Neuronal stem cell (in vitro differentiated cells): ENCODE data around the gene PSTK.
A peak's percentile ranks its signal among the peaks of the same experiment; 100 is the strongest.

Experiments
- DNase-seq: peaks from one replicate; pipeline ENCODE4 v3.0.0-alpha.2; 2013; ENCODE audit warnings: low spot score
- H2AFZ ChIP-seq: one replicate; pipeline ENCODE4 v1.6.1; 2013; ENCODE audit warnings: mild to moderate bottlenecking, low read length, inconsistent platforms
- H2AK5ac ChIP-seq: 2 replicates; pipeline ENCODE4 v1.6.1; 2013; ENCODE audit warnings: low read depth, mild to moderate bottlenecking, inconsistent platforms, low read length, moderate library complexity, mixed read lengths
- H2BK120ac ChIP-seq: 2 replicates; pipeline ENCODE4 v1.6.1; 2013; ENCODE audit warnings: low read depth, mild to moderate bottlenecking, inconsistent platforms, low read length, moderate library complexity, mixed read lengths
- H2BK12ac ChIP-seq: one replicate; pipeline ENCODE4 v1.6.1; 2013; ENCODE audit warnings: low read length, inconsistent platforms
- H2BK15ac ChIP-seq: 2 replicates; pipeline ENCODE4 v1.6.1; 2013; ENCODE audit warnings: mild to moderate bottlenecking, low read length, inconsistent platforms, mixed read lengths
- H2BK5ac ChIP-seq: one replicate; pipeline ENCODE4 v1.6.1; 2013; ENCODE audit warnings: inconsistent platforms, mild to moderate bottlenecking, low read length, moderate library complexity
- H3K14ac ChIP-seq: one replicate; pipeline ENCODE4 v1.6.1; 2013; ENCODE audit warnings: low read length, inconsistent platforms
- H3K18ac ChIP-seq: 2 replicates; pipeline ENCODE4 v1.6.1; 2013; ENCODE audit warnings: low read length, inconsistent platforms
- H3K23ac ChIP-seq: 2 replicates; pipeline ENCODE4 v1.6.1; 2013; ENCODE audit warnings: low read depth, mild to moderate bottlenecking, mixed read lengths, low read length, inconsistent platforms; ENCODE audit not compliant: poor library complexity
- H3K27ac ChIP-seq: replicated peaks from 3 replicates; pipeline ENCODE4 v1.5.1; 2013; ENCODE audit warnings: low read length, inconsistent platforms
- H3K27me3 ChIP-seq, 3 experiments: 2 replicates each; pipeline ENCODE4 v1.6.1; 2013; ENCODE audit warnings: low read length in 3 of 3, mild to moderate bottlenecking in 2 of 3, inconsistent platforms in 1 of 3, low read depth in 1 of 3, mixed read lengths in 1 of 3, moderate library complexity in 1 of 3; ENCODE audit not compliant: control insufficient read depth in 3 of 3, insufficient read depth in 3 of 3
- H3K36me3 ChIP-seq, 2 donors: replicated peaks in 1 of 2; 2 replicates each; pipeline ENCODE4 v1.6.1; 2013; ENCODE audit warnings: low read length in 2 of 2; ENCODE audit not compliant: control insufficient read depth in 2 of 2, insufficient read depth in 2 of 2
- H3K4ac ChIP-seq: 2 replicates; pipeline ENCODE4 v1.6.1; 2013; ENCODE audit warnings: inconsistent platforms, mild to moderate bottlenecking, low read length, moderate library complexity
- H3K4me1 ChIP-seq, 2 donors: 1 replicate in 1 of 2; 2 replicates in 1 of 2; pipeline ENCODE4 v1.6.1; 2013; ENCODE audit warnings: low read length in 2 of 2, low read depth in 1 of 2; ENCODE audit not compliant: control insufficient read depth in 2 of 2, insufficient read depth in 1 of 2
- H3K4me2 ChIP-seq: one replicate; pipeline ENCODE4 v1.6.1; 2013; ENCODE audit warnings: mild to moderate bottlenecking, low read length, inconsistent platforms; ENCODE audit not compliant: insufficient read depth, poor library complexity, severe bottlenecking
- H3K4me3 ChIP-seq, 2 donors: 2 replicates each; pipeline ENCODE4 v1.5.1; 2013; ENCODE audit warnings: low read length in 2 of 2, mild to moderate bottlenecking in 2 of 2, inconsistent platforms in 1 of 2, moderate library complexity in 1 of 2
- H3K79me1 ChIP-seq: one replicate; pipeline ENCODE4 v1.6.1; 2013; ENCODE audit warnings: low read depth, mild to moderate bottlenecking, inconsistent platforms, low read length, moderate library complexity
- H3K9ac ChIP-seq: one replicate; pipeline ENCODE4 v1.6.1; 2013; ENCODE audit warnings: mild to moderate bottlenecking, low read depth, low read length, inconsistent platforms; ENCODE audit not compliant: poor library complexity
- H3K9me3 ChIP-seq, 2 donors: replicated peaks in 1 of 2; 2 replicates each; pipeline versions ENCODE3 to v1.6.1; 2013; ENCODE audit warnings: low read length in 2 of 2, mild to moderate bottlenecking in 2 of 2, inconsistent platforms in 1 of 2, low read depth in 1 of 2, mixed read lengths in 1 of 2, moderate library complexity in 1 of 2; ENCODE audit not compliant: control insufficient read depth in 2 of 2, insufficient read depth in 1 of 2
- H4K8ac ChIP-seq: one replicate; pipeline ENCODE4 v1.6.1; 2013; ENCODE audit warnings: low read depth, mild to moderate bottlenecking, inconsistent platforms, low read length, moderate library complexity
- H4K91ac ChIP-seq: one replicate; pipeline ENCODE4 v1.6.1; 2013; ENCODE audit warnings: low read length, low read depth, mild to moderate bottlenecking, inconsistent platforms; ENCODE audit not compliant: poor library complexity
- WGBS, 2 donors: extraction: QIAGEN DNeasy Blood & Tissue Kit; methylation state at CpG; one replicate each; pipeline ENCODE4 v1.1.7; 2013; ENCODE audit warnings: missing lambda C conversion rate in 2 of 2, mixed read lengths in 1 of 2; ENCODE audit not compliant: insufficient read length in 2 of 2, insufficient replicate concordance in 1 of 2; ENCODE audit errors: extremely low coverage in 2 of 2; 5-methylcytosine and 5-hydroxymethylcytosine counted together

The PSTK gene

GRCh38 chr10:123000155-123000554 is 20.0 kb downstream of the PSTK start:
- no CpG with 5 or more reads among the region's 3 CpGs for WGBS, 2 donors
- H4K8ac ChIP-seq: no peak overlapping the region
- H3K23ac ChIP-seq: no peak overlapping the region
- no peak overlapping the region for H3K27ac ChIP-seq
- H3K4ac ChIP-seq: no peak overlapping the region
- H3K9ac ChIP-seq: no peak overlapping the region
- H3K36me3 ChIP-seq: peaks cover 2 to 22% of the 10 kb centered on the region in 2 donors
- no peak overlapping the region for H2AFZ ChIP-seq
- no peak overlapping the region for H3K14ac ChIP-seq
- no peaks in the 10 kb centered on the region for H3K9me3 ChIP-seq
- no peak overlapping the region for H4K91ac ChIP-seq
- H2BK120ac ChIP-seq: no peak overlapping the region
- DNase-seq: no peak
- no peak overlapping the region for H2AK5ac ChIP-seq
- no peak overlapping the region for H3K4me3 ChIP-seq
- H2BK5ac ChIP-seq: no peak overlapping the region
- H3K4me2 ChIP-seq: no peak overlapping the region
- H3K4me1 ChIP-seq: peaks cover 2 to 3% of the 10 kb centered on the region in 2 donors
- no peaks in the 10 kb centered on the region for H3K79me1 ChIP-seq
- H2BK15ac ChIP-seq: no peak overlapping the region
- no peaks in the 10 kb centered on the region for H3K27me3 ChIP-seq
- no peak overlapping the region for H2BK12ac ChIP-seq
- no peak overlapping the region for H3K18ac ChIP-seq

- Histone ChIP-seq H3K18ac (no peak overlapping the region), H2BK120ac (no peak overlapping the region), H3K9ac (no peak overlapping the region), H3K27ac (no peak overlapping the region), H3K4me2 (no peak overlapping the region), H2AFZ (no peak overlapping the region), H3K14ac (no peak overlapping the region), H2AK5ac (no peak overlapping the region), H4K8ac (no peak overlapping the region), H3K79me1 (no peaks in the 10 kb centered on the region), H3K36me3 (peaks cover 0 to 11% of the 10 kb centered on the region in 2 donors), H2BK12ac (no peak overlapping the region), H3K23ac (no peak overlapping the region), H3K9me3 (no peaks in the 10 kb centered on the region), H2BK5ac (no peak overlapping the region), H3K27me3 (no peaks in the 10 kb centered on the region), H3K4me1 (peaks cover 2 to 3% of the 10 kb centered on the region in 2 donors), H3K4me3 (no peak overlapping the region), H2BK15ac (no peak overlapping the region), H4K91ac (no peak overlapping the region), H3K4ac (no peak overlapping the region)
- no CpG with 5 or more reads among the region's 2 CpGs for WGBS, 2 donors
- no peak for DNase-seq
Measured at GRCh38 chr10:123001370-123001769, 21.2 kb downstream of the PSTK start.

- H3K23ac ChIP-seq: no peak overlapping the region
- H2BK5ac ChIP-seq: no peak overlapping the region
- H3K4me1 ChIP-seq: peaks cover 3% of the 10 kb centered on the region in 2 donors
- H4K8ac ChIP-seq: no peak overlapping the region
- H2AK5ac ChIP-seq: no peak overlapping the region
- H3K36me3 ChIP-seq: no peaks in the 10 kb centered on the region
- H3K27me3 ChIP-seq: no peaks in the 10 kb centered on the region
- no peak overlapping the region for H3K4ac ChIP-seq
- H3K9ac ChIP-seq: no peak overlapping the region
- no peaks in the 10 kb centered on the region for H3K79me1 ChIP-seq
- no peak overlapping the region for H2AFZ ChIP-seq
- no peak overlapping the region for H2BK120ac ChIP-seq
- DNase-seq: no peak
- no peak overlapping the region for H2BK12ac ChIP-seq
- no peak overlapping the region for H3K18ac ChIP-seq
- H3K4me2 ChIP-seq: no peak overlapping the region
- no peak overlapping the region for H3K14ac ChIP-seq
- no peak overlapping the region for H3K27ac ChIP-seq
- H3K9me3 ChIP-seq: no peaks in the 10 kb centered on the region
- no peak overlapping the region for H3K4me3 ChIP-seq
- no peak overlapping the region for H4K91ac ChIP-seq
- no CpG with 5 or more reads among the region's 2 CpGs for WGBS, 2 donors
- no peak overlapping the region for H2BK15ac ChIP-seq
Measured at GRCh38 chr10:123004298-123004697, 24.1 kb downstream of the PSTK start.

DNA sequence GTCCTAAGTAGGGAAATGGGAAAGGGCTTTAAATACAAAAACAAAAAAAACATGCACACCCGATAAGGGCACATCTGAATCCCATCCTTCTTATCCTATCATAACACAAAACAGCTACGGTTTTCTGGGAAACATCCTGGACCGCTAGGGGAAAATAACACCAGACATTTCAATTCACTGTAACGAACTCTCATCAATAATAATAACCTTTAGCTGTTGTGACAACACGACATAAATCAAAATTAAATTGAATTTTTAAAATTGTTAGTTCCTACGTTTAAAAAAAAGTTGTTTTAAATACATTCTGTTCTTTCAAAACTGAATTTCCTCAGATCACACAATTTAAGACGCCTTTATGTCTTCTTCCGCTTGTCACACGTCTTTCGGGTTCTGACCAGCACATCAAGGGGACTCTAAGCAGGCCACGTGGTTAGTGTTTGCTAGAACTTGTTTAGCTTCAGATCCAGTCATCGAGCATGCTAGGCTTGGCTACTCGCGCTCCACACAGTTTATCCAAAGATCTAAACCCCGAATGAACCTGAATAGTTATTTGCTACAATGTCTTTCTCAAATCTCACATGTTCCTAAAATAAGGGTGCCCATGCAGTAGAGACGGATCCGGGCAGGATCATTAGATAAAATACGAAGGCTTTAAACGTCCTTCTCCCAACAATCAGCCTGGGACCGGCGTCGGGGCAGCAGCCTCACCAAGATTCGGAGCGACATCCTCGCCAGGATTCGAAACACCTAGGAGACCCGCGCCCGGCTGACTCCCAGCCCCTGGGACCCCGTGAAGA is 27.6 kb downstream of the PSTK start:
- H2AK5ac ChIP-seq: peak overlapping the region; percentile 85
- peaks cover 0 to 3% of the 10 kb centered on the region in 2 donors for H3K4me1 ChIP-seq
- no peaks in the 10 kb centered on the region for H3K79me1 ChIP-seq
- peak overlapping the region; percentile 96 for H3K18ac ChIP-seq
- H2BK5ac ChIP-seq: peak overlapping the region; percentile 84
- H3K4ac ChIP-seq: no peak overlapping the region
- H3K4me2 ChIP-seq: peak overlapping the region; percentile 80
- H3K27ac ChIP-seq: no peak overlapping the region
- H3K9me3 ChIP-seq: no peaks in the 10 kb centered on the region
- DNase-seq: peak; percentile 18
- H3K27me3 ChIP-seq: no peaks in the 10 kb centered on the region
- peak overlapping the region; percentile 99 for H2AFZ ChIP-seq
- H3K23ac ChIP-seq: no peak overlapping the region
- H2BK12ac ChIP-seq: no peak overlapping the region
- H2BK120ac ChIP-seq: no peak overlapping the region
- WGBS, 2 donors: no CpG with 5 or more reads among the region's 30 CpGs
- H4K8ac ChIP-seq: no peak overlapping the region
- no peaks in the 10 kb centered on the region for H3K36me3 ChIP-seq
- H3K9ac ChIP-seq: peak overlapping the region; percentile 97
- H4K91ac ChIP-seq: no peak overlapping the region
- peak overlapping the region; percentile 62 to 94 for H3K4me3 ChIP-seq
- peak overlapping the region; percentile 5 for H2BK15ac ChIP-seq
- no peak overlapping the region for H3K14ac ChIP-seq
